GM19240 (cell line): Measurements from ENCODE around the gene PHF21B.

Experiments
- DNase-seq: peaks from one replicate; pipeline ENCODE4 v3.0.0; 2011; ENCODE audit warnings: low spot score; ENCODE audit not compliant: insufficient read length

PHF21B gene

GRCh38 chr22:45014654-45015053 is 4.8 kb upstream of the PHF21B start:
- no peak for DNase-seq

GRCh38 chr22:45013138-45013537 is 3.3 kb upstream of the PHF21B start:
- DNase-seq = no peak

GRCh38 chr22:45010532-45010900 is 711 bp upstream of the PHF21B start:
- no peak for DNase-seq

- DNase-seq = no peak
Measured at GRCh38 chr22:45008751-45009605, 827 bp downstream of the PHF21B start.

GRCh38 chr22:45008186-45008681 is 1.6 kb downstream of the PHF21B start:
- no peak for DNase-seq

- DNase-seq = no peak
Measured at GRCh38 chr22:45007391-45008185, 2.2 kb downstream of the PHF21B start.

GRCh38 chr22:45006964-45007390 is 2.8 kb downstream of the PHF21B start:
- no peak for DNase-seq

GRCh38 chr22:45006111-45006963 is 3.5 kb downstream of the PHF21B start:
- DNase-seq = no peak

GRCh38 chr22:45001653-45002052 is 8.2 kb downstream of the PHF21B start:
- no peak for DNase-seq

GRCh38 chr22:45000330-45000729 is 9.5 kb downstream of the PHF21B start:
- DNase-seq = no peak

- DNase-seq = no peak
Measured at GRCh38 chr22:44999687-45000086, 10.1 kb downstream of the PHF21B start.

- no peak for DNase-seq
Measured at GRCh38 chr22:44999231-44999630, 10.6 kb downstream of the PHF21B start.

- DNase-seq = no peak
Measured at GRCh38 chr22:44998296-44998695, 11.5 kb downstream of the PHF21B start.

- no peak for DNase-seq
Measured at GRCh38 chr22:44997060-44997459, 12.7 kb downstream of the PHF21B start.

GRCh38 chr22:44996648-44997047 is 13.2 kb downstream of the PHF21B start:
- no peak for DNase-seq

GRCh38 chr22:44996120-44996519 is 13.7 kb downstream of the PHF21B start:
- no peak for DNase-seq

GRCh38 chr22:44995715-44996114 is 14.1 kb downstream of the PHF21B start:
- no peak for DNase-seq

GRCh38 chr22:44995105-44995514 is 14.7 kb downstream of the PHF21B start:
- no peak for DNase-seq

- DNase-seq = no peak
Measured at GRCh38 chr22:44994399-44995104, 15.3 kb downstream of the PHF21B start.

- no peak for DNase-seq
Measured at GRCh38 chr22:44992166-44992565, 17.6 kb downstream of the PHF21B start.

- no peak for DNase-seq
Measured at GRCh38 chr22:44991218-44991617, 18.6 kb downstream of the PHF21B start.
